NK-92 (cell line): ENCODE results near the gene DPY19L2.
"Not testable (repeated sequence)": the region's sequence is repeated elsewhere in the genome, so short reads cannot be mapped to it uniquely, and the experiment has no call there.

ENCODE experiments used
- DNase-seq: peaks from one replicate; lab custom pipeline; 2025; ENCODE audit not compliant: unreplicated experiment; lab: John Stamatoyannopoulos, UW

The DPY19L2 gene

GRCh38 chr12:63538656-63539055 is 129.6 kb downstream of the DPY19L2 start:
- not testable (repeated sequence) for DNase-seq

GRCh38 chr12:63537838-63538237 is 130.5 kb downstream of the DPY19L2 start:
- not testable (repeated sequence) for DNase-seq

GRCh38 chr12:63529641-63530040 is 138.7 kb downstream of the DPY19L2 start:
- not testable (repeated sequence) for DNase-seq

- no peak for DNase-seq
Observed at GRCh38 chr12:63525831-63526230, 142.5 kb downstream of the DPY19L2 start.

GRCh38 chr12:63521706-63522105 is 146.6 kb downstream of the DPY19L2 start:
- no peak for DNase-seq
